HK-2 (cell line): ENCODE data around the gene RFK.
A peak's percentile ranks its signal among the peaks of the same experiment; 100 is the strongest.
"Not testable (repeated sequence)": the region's sequence is repeated elsewhere in the genome, so short reads cannot be mapped to it uniquely, and the experiment has no call there.

Source experiments
- DNase-seq: peaks from one replicate; pipeline ENCODE4 v3.0.0-alpha.2; 2018; ENCODE audit not compliant: unreplicated experiment

Gene RFK

DNA sequence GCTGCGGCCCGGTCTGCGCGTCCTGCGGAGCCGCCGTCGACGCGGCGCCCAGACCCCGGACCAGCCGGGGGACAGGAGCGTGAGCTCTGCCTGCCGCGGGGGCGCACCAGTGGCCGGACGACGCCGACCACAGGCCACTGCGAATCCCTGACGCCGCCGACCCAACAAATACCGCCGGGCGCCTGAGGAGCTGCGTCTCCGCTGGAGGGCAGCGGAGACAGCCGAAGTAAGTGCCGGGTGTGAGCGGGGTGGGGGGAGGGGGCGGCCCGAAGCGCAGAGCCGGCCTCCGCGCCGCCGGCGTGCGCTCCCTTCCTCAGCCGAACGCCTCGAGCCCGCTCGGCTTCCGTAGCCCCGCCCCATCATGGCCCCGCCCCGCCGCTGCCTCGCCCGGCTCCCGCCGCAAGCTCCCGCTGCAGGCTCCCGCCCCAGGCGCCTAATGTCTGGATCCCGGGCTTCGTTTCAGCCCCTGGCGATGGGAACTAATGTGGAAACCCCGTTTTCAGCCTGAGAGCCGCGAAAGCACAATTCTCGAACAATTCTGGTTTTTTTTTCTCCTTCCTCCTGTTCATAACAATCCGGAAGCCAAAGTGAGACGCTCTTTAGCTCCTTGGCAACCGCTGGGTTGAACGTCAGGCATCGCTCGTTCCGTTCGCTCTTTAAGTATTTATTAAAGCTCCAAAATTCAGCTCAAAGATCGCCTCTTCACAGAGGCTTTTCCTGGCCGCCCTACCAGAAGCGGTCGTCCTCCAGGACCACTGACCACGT is at the start of gene RFK:
RFK (minus strand) TSS at position 232 of the 765 bp plus-strand sequence. CDS start 255 bp downstream, outside the sequence.
- DNase-seq = peak; percentile 80

GRCh38 chr9:76443887-76444286 is 49.7 kb upstream of the RFK start:
- DNase-seq = no peak

DNA sequence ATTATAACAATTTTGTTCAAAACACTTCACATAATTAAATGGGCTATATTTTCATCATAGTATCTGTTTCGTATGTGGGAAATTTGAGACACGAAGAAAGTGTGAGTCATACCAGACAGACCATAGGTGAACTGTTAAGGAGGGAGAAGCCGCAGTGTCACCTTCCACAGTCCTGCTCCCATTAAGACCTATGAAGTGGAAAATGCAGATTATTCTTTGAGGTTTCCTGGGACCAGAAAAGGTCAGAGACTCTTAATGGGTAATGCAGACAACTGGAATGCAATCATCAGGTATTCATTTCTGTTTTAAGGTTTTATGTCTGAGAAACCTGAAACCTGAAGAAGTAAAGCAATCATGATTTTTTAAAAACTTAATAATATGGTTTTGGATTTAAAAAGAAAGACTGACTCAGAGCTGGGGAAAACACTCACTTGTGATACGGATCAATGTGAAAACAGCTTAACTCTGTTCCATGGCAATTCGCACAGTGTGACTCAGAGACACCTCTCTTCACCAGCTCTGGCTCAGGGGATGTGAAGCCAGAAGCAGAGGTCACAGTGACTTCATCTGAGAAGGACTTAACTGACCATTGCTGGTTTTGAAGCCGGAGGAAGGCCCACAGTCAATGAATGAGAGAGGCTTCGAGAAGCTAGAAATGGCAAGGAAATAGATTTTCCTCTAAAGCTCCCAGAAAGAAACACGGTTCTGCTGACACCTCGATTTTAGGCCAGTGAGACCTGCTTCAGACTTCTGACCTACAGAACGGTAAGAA is 47.5 kb upstream of the RFK start:
- peak; percentile 24 for DNase-seq

- no peak for DNase-seq
Observed at GRCh38 chr9:76438841-76439588, 44.8 kb upstream of the RFK start.

DNA sequence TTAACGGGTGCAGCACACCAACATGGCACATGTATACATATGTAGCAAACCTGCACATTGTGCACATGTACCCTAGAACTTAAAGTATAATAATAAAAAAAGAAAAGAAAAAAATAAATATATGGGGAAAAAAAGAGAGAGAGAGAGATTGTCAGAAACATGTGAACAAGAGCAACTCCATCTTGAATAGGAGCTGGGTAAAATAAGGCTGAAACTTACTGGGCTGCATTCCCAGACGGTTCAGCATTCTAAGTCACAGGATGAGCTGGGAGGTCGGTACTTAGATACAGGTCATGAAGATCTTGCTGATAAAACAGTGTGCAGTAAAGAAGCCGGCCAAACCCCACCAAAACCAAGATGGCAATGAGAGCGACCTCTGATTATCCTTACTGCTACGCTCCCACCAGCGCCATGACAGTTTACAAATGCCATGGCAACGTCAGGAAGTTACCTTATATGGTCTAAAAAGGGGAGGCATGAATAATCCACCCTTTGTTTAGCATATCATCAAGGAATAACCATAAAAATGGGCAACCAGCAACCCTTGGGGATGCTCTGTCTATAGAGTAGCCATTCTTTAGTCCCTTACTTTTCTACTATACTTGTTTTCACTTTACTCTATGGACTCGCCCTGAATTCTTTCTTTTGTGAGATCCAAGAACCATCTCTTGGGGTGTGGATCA is 42.9 kb upstream of the RFK start:
- not testable (repeated sequence) for DNase-seq

DNA sequence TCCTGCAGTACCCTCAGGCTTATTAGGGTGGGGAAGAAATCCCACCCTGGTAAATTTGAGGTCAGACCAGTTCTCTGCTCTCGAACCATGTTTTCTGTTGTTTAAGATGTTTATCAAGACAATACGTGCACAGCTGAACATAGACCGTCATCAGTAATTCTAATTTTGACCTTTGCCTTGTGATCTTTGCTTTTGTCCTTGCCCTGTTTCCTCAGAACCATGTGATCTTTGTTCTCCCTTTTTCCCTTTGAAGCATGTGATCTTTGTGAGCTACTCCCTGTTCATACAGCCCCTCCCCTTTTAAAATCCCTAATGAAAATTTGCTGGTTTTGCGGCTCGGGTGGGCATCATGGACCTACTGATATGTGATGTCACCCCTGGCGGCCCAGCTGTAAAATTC is 40.7 kb upstream of the RFK start:
- DNase-seq = not testable (repeated sequence)

DNA sequence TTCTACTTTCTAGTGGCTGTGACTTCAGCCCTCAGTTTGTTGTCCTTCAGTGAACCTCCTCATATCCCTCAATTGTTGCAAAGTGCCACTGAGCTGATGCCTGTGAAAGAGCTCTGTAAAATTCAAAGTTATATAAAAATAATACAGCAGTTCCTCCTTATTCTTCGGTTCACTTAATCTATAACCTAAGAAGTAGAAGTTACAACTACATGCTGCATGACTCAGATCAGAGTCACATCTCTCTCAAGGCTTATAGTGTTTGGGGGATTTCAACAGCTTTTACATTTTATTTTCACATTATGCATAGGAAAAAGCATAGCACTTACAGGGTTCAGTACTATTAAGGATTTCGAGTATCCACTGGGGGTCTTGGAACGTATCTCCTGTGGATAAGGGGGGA is 39.6 kb upstream of the RFK start:
- DNase-seq = no peak

GRCh38 chr9:76433406-76433805 is 39.2 kb upstream of the RFK start:
- DNase-seq = no peak

DNA sequence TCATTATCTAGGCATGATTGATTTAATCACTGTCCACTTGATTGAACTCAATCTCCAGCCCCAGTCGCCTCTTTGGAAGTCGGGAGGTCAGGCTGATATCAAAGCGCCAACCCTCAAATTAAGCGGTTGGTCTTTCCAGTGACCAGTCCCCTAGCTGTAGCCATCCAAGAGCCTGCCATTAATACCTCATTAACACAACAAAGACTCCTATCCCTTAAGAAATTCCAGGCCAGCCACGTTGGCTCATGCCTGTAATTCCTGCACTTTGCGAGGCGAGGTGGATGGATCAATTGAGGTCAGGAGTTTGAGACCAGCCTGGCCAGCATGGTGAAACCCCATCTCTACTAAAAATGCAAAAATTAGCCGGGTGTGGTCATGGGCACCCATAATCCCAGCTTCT is 37.4 kb upstream of the RFK start:
- no peak for DNase-seq

- no peak for DNase-seq
Observed at GRCh38 chr9:76426807-76427419, 32.7 kb upstream of the RFK start.

DNA sequence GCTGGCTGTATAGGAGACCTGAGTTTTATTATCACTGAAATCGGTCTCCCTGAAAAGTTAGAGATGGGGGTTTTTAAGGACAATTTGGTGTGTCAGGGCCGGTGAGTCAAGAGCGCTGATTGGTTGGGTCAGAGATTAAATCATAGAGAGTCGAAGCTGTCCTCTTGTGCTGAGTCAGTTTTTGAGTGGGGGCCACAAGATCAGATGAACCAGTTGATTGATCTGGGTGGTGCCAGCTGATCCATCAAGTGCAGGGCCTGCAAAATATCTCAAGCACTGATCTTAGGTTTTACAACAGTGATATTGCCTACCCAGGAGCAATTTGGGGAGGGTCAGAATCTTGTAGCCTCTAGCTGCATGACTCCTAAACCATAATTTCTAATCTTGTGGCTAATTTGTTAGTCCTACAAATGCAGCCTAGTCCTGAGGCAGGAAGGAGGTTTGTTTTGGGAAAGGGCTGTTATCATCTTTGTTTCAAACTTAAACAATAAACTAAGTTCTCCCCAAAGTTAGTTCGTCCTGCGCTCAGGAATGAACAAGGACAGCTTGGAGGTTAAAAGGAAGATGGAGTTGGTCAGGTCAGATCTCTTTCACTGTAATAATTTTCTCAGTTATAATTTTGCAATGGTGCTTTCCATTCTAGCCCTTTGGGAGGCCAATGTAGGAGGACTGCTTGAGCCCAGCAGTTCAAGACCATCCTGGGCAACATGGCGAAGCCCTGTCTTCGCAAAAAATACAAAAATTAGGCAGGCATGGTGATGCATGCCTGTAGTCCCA is 31.6 kb upstream of the RFK start:
- DNase-seq = no peak

DNA sequence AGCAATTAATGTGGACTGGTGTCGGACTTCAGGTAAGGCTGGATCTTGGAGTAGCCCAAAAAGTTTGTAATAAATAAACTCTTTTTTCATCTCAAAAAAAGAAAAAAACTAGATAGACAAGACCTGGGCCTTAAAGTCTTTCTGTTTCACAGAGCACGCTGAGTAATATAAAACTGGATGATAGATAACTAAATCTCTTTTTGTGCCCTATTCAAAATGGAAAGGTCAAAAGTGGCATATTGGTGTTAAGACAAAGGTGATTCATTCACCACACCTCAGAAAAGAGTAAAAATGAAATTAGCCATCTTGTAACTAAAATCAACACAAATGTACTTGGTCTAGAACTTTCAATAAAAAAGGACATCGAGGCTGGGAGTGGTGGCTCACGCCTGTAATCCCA is 30.3 kb upstream of the RFK start:
- no peak for DNase-seq

- no peak for DNase-seq
Observed at GRCh38 chr9:76423216-76424177, 29.3 kb upstream of the RFK start.

- no peak for DNase-seq
Observed at GRCh38 chr9:76419782-76420380, 25.7 kb upstream of the RFK start.

- DNase-seq = no peak
Observed at GRCh38 chr9:76417394-76417793, 23.2 kb upstream of the RFK start.

DNA sequence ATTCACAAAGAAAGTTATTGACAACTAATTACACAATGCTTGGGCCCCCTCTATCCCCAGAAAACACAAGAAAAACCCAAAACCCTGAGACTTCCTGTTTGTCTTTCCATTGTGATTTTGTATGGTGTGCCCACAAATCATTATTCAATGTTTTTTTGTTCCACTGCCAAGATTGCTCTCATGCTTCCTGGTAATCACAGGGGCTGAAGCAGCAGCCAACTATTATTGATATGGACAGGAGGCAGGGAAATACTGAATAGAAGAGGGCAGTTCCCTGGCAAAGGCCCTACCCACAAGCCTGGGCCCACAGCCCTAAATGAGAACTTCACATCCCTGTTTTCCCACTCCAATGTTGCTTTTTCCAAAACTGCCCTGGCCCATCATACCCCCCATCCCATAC is 21.5 kb upstream of the RFK start:
- no peak for DNase-seq

GRCh38 chr9:76415154-76415553 is 20.9 kb upstream of the RFK start:
- DNase-seq = no peak

- DNase-seq = no peak
Observed at GRCh38 chr9:76414661-76415060, 20.4 kb upstream of the RFK start.

- DNase-seq = no peak
Observed at GRCh38 chr9:76413658-76414057, 19.4 kb upstream of the RFK start.
